ENCODE results near the gene TMTC2. TPM values are rescaled to one million over a fixed set of nuclear protein-coding genes. Genes with fewer than 3 reads are reported as not detected.

The TMTC2 gene
- polyA plus RNA-seq, 1 donor from 2014 or later, result 20.6 TPM

DNA sequence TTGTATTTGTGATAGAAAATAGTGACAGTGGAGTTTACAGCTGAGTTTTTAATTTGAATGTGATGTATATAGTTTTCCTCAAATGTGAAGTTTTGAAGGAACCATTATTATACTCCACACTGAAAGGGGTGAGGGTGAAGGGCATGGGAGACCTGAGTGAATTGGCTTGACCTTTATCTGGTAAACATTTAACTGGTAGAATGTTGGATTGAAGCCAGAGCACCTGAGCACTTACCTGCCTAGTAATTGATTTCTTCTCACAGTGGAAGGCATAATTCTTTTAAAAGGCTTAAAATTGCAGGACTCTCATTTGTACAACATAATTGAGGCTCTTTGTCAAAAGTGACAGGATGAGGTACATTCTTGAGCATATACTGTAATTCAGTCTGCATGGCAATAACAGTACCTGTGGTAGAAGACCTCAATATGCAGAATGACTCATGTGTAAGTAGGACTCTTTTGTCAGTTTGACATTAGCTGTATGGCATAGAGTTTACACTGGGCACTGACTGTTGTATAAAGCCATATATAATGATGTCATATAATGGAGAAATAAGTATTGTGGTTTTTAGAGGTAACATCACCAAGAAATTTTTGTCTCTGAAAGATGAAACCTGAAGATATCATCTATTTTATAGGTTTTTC lies 309.6 kb downstream of the TMTC2 start:
- H3K27ac ChIP-seq (ENCODE audit: low read length), result peak overlapping the region; percentile 84
- H3K4me3 ChIP-seq (ENCODE audit: low read length), result no peak overlapping the region
- no peaks in the 10 kb centered on the region for H3K79me2 ChIP-seq (replicated peaks; ENCODE audit: insufficient read depth, low read length)
- no peaks in the 10 kb centered on the region for H3K9me2 ChIP-seq (ENCODE audit: insufficient read depth, low read length)
- peak overlapping the region; percentile 13 for H3K4me2 ChIP-seq (ENCODE audit: low read length)
- peak overlapping the region; percentile 33 for H3K9ac ChIP-seq (ENCODE audit: low read length)
- H3K9me3 ChIP-seq (ENCODE audit: low read length), result no peaks in the 10 kb centered on the region
- peaks cover 4% of the 10 kb centered on the region for H3F3A ChIP-seq (ENCODE audit: insufficient read depth, low read length, poor library complexity, severe bottlenecking)
- TF ChIP-seq RAD21 (conservative IDR thresholded peaks at IDR 0.05) (peak; percentile 39), POLR2AphosphoS5 (IDR thresholded peaks at IDR 0.05) (peak; percentile 96), EP300 (conservative IDR thresholded peaks at IDR 0.05; ENCODE audit: poor library complexity, severe bottlenecking) (peak; percentile 98), MXI1 (conservative IDR thresholded peaks at IDR 0.05; ENCODE audit: poor library complexity, severe bottlenecking) (no peak), EZH2 (IDR thresholded peaks at IDR 0.05; ENCODE audit: borderline replicate concordance, insufficient read depth, low read length, poor library complexity, severe bottlenecking) (no peak)
- TF ChIP-seq, protein P1, sequence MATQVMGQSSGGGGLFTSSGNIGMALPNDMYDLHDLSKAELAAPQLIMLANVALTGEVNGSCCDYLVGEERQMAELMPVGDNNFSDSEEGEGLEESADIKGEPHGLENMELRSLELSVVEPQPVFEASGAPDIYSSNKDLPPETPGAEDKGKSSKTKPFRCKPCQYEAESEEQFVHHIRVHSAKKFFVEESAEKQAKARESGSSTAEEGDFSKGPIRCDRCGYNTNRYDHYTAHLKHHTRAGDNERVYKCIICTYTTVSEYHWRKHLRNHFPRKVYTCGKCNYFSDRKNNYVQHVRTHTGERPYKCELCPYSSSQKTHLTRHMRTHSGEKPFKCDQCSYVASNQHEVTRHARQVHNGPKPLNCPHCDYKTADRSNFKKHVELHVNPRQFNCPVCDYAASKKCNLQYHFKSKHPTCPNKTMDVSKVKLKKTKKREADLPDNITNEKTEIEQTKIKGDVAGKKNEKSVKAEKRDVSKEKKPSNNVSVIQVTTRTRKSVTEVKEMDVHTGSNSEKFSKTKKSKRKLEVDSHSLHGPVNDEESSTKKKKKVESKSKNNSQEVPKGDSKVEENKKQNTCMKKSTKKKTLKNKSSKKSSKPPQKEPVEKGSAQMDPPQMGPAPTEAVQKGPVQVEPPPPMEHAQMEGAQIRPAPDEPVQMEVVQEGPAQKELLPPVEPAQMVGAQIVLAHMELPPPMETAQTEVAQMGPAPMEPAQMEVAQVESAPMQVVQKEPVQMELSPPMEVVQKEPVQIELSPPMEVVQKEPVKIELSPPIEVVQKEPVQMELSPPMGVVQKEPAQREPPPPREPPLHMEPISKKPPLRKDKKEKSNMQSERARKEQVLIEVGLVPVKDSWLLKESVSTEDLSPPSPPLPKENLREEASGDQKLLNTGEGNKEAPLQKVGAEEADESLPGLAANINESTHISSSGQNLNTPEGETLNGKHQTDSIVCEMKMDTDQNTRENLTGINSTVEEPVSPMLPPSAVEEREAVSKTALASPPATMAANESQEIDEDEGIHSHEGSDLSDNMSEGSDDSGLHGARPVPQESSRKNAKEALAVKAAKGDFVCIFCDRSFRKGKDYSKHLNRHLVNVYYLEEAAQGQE (IDR thresholded peaks at IDR 0.05; ENCODE audit: borderline replicate concordance), result peak; percentile 39
- H3K36me3 ChIP-seq (ENCODE audit: insufficient read depth, low read length), result no peaks in the 10 kb centered on the region
- H2AFZ ChIP-seq (ENCODE audit: low read depth, low read length), result no peak overlapping the region
- no peaks in the 10 kb centered on the region for H4K20me1 ChIP-seq (ENCODE audit: insufficient read depth)
- no peaks in the 10 kb centered on the region for H3K27me3 ChIP-seq (ENCODE audit: insufficient read depth, low read depth, low read length)

DNA sequence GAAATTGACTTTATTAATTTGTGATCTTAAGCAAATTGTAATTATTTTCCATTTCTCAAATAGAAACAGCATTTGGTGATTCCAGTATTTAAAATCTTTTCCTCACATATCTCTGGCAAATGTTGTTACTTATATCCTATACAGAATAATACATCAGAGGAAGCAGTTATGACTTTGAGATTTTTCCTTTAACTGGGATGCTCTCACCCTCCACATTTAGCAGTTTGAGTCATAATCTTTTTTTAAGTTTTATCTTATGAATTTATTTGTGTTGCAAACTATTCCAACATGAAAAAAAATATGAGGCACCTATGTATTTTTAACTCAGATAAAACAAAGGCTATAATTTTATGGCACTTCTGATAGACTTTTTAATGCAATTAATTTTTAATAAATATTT lies 311.8 kb downstream of the TMTC2 start:
- H3K36me3 ChIP-seq (ENCODE audit: insufficient read depth, low read length), result no peaks in the 10 kb centered on the region
- no peak overlapping the region for H2AFZ ChIP-seq (ENCODE audit: low read depth, low read length)
- no peaks in the 10 kb centered on the region for H3K9me3 ChIP-seq (ENCODE audit: low read length)
- H3K79me2 ChIP-seq (replicated peaks; ENCODE audit: insufficient read depth, low read length), result no peaks in the 10 kb centered on the region
- no peak overlapping the region for H3K4me2 ChIP-seq (ENCODE audit: low read length)
- no peaks in the 10 kb centered on the region for H3K27me3 ChIP-seq (ENCODE audit: insufficient read depth, low read depth, low read length)
- peaks cover 4% of the 10 kb centered on the region for H3F3A ChIP-seq (ENCODE audit: insufficient read depth, low read length, poor library complexity, severe bottlenecking)
- no peak overlapping the region for H3K27ac ChIP-seq (ENCODE audit: low read length)
- no peaks in the 10 kb centered on the region for H4K20me1 ChIP-seq (ENCODE audit: insufficient read depth)
- no peak overlapping the region for H3K9ac ChIP-seq (ENCODE audit: low read length)
- H3K4me3 ChIP-seq (ENCODE audit: low read length), result no peak overlapping the region
- no peaks in the 10 kb centered on the region for H3K9me2 ChIP-seq (ENCODE audit: insufficient read depth, low read length)
- no peak for TF ChIP-seq MXI1 (conservative IDR thresholded peaks at IDR 0.05; ENCODE audit: poor library complexity, severe bottlenecking)
- TF ChIP-seq POLR2AphosphoS5 (IDR thresholded peaks at IDR 0.05), result no peak
- TF ChIP-seq EZH2 (IDR thresholded peaks at IDR 0.05; ENCODE audit: borderline replicate concordance, insufficient read depth, low read length, poor library complexity, severe bottlenecking), result no peak
- TF ChIP-seq, protein P2, sequence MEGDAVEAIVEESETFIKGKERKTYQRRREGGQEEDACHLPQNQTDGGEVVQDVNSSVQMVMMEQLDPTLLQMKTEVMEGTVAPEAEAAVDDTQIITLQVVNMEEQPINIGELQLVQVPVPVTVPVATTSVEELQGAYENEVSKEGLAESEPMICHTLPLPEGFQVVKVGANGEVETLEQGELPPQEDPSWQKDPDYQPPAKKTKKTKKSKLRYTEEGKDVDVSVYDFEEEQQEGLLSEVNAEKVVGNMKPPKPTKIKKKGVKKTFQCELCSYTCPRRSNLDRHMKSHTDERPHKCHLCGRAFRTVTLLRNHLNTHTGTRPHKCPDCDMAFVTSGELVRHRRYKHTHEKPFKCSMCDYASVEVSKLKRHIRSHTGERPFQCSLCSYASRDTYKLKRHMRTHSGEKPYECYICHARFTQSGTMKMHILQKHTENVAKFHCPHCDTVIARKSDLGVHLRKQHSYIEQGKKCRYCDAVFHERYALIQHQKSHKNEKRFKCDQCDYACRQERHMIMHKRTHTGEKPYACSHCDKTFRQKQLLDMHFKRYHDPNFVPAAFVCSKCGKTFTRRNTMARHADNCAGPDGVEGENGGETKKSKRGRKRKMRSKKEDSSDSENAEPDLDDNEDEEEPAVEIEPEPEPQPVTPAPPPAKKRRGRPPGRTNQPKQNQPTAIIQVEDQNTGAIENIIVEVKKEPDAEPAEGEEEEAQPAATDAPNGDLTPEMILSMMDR (IDR thresholded peaks at IDR 0.05; ENCODE audit: poor library complexity, severe bottlenecking), result no peak
- no peak for TF ChIP-seq EP300 (conservative IDR thresholded peaks at IDR 0.05; ENCODE audit: poor library complexity, severe bottlenecking)
- no peak for TF ChIP-seq TAF1 (IDR thresholded peaks at IDR 0.05; ENCODE audit: low read depth)
- TF ChIP-seq SMC3 (conservative IDR thresholded peaks at IDR 0.05; ENCODE audit: poor library complexity), result no peak
- TF ChIP-seq RAD21 (conservative IDR thresholded peaks at IDR 0.05), result no peak
- TF ChIP-seq, protein P1 (IDR thresholded peaks at IDR 0.05; ENCODE audit: borderline replicate concordance), result no peak
